ENCODE measurements around the gene FAM210A.

FAM210A gene

GRCh38 chr18:13642440-13642827 lies 83.9 kb downstream of the FAM210A start:
- DNase-seq = no peak

- DNase-seq = no peak
Measured at GRCh38 chr18:13641551-13642439, 84.6 kb downstream of the FAM210A start.

- no peak for DNase-seq
Measured at GRCh38 chr18:13640266-13640860, 86.0 kb downstream of the FAM210A start.

GRCh38 chr18:13638719-13639595 lies 87.4 kb downstream of the FAM210A start:
- DNase-seq = no peak

- DNase-seq = no peak
Measured at GRCh38 chr18:13635046-13635445, 91.3 kb downstream of the FAM210A start.

GRCh38 chr18:13633700-13634099 lies 92.7 kb downstream of the FAM210A start:
- no peak for DNase-seq

- no peak for DNase-seq
Measured at GRCh38 chr18:13630716-13631268, 95.6 kb downstream of the FAM210A start.

- DNase-seq = no peak
Measured at GRCh38 chr18:13629841-13630715, 96.3 kb downstream of the FAM210A start.

- no peak for DNase-seq
Measured at GRCh38 chr18:13628211-13628610, 98.1 kb downstream of the FAM210A start.

GRCh38 chr18:13627639-13628038 lies 98.7 kb downstream of the FAM210A start:
- no peak for DNase-seq

- DNase-seq = no peak
Measured at GRCh38 chr18:13626544-13626908, 99.8 kb downstream of the FAM210A start.

GRCh38 chr18:13625843-13626543 lies 100.4 kb downstream of the FAM210A start:
- DNase-seq = no peak

GRCh38 chr18:13625355-13625754 lies 101.0 kb downstream of the FAM210A start:
- DNase-seq = no peak

GRCh38 chr18:13624563-13625237 lies 101.7 kb downstream of the FAM210A start:
- no peak for DNase-seq

GRCh38 chr18:13623871-13624270 lies 102.5 kb downstream of the FAM210A start:
- no peak for DNase-seq

GRCh38 chr18:13623348-13623747 lies 103.0 kb downstream of the FAM210A start:
- DNase-seq = no peak

- DNase-seq = no peak
Measured at GRCh38 chr18:13622751-13623150, 103.6 kb downstream of the FAM210A start.

- DNase-seq = no peak
Measured at GRCh38 chr18:13621886-13622619, 104.3 kb downstream of the FAM210A start.

- DNase-seq = no peak
Measured at GRCh38 chr18:13621446-13621849, 104.9 kb downstream of the FAM210A start.

- no peak for DNase-seq
Measured at GRCh38 chr18:13620818-13621445, 105.4 kb downstream of the FAM210A start.
